Activated T-helper 2 cell treated with anti-CD3 and anti-CD28 coated beads, Interferon-gamma antibody, Interleukin-2, Interleukin-4, amounts not matched to agents 10 μg/mL and 5 μg/mL and 100 μg/mL, durations not matched to agents 14 hours and 24 hours and 36 hours (primary cell): Measurements from ENCODE around the gene LIN7B. TPM values are rescaled to one million over a fixed set of nuclear protein-coding genes. Genes with fewer than 3 reads are reported as not detected.

Experiments used
- DNase-seq: peaks from one replicate; pipeline ENCODE4 v3.0.0; 2021; ENCODE audit warnings: low spot score
- H3K27ac Mint-ChIP-seq: one replicate; pipeline ENCODE4 v1.8.0; 2021; ENCODE audit warnings: mixed read lengths
- H3K27me3 Mint-ChIP-seq: one replicate; pipeline ENCODE4 v1.8.0; 2021; ENCODE audit warnings: low read depth, mixed read lengths
- H3K36me3 Mint-ChIP-seq: one replicate; pipeline ENCODE4 v1.8.0; 2021; ENCODE audit warnings: low read depth, mixed read lengths
- H3K4me1 Mint-ChIP-seq: one replicate; pipeline ENCODE4 v1.8.0; 2021; ENCODE audit warnings: low read depth, mixed read lengths
- H3K4me3 Mint-ChIP-seq: one replicate; pipeline ENCODE4 v1.8.0; 2021; ENCODE audit warnings: low read depth, mild to moderate bottlenecking, moderate library complexity, mixed read lengths
- H3K9me3 Mint-ChIP-seq: one replicate; pipeline ENCODE4 v1.8.0; 2021; ENCODE audit warnings: mixed read lengths
- intact Hi-C: fragments of 100-400 bp; cut with micrococcal nuclease; formaldehyde crosslinking; loops from one replicate; pipeline ENCODE4 v1.15.1; 2023
- total RNA-seq: library from RNA; stranded (reverse); gene quantifications from 2 replicates; pipeline ENCODE4 v1.2.3, GENCODE V29; 2022

Gene LIN7B
- total RNA-seq, 1 donor from 2014 or later, result 7.7 TPM

- peaks cover 24% of the 10 kb centered on the region for H3K4me1 Mint-ChIP-seq
- intact Hi-C loops, result loop anchor here (5.0 to 10.0 kb wide), 4 partner anchors 36 to 153 kb away; partner anchors contain the start of genes GYS1, LIN7B and RUVBL2
- H3K27me3 Mint-ChIP-seq, result peaks cover 53% of the 10 kb centered on the region
- no peaks in the 10 kb centered on the region for H3K9me3 Mint-ChIP-seq
- DNase-seq, result no peak
- H3K36me3 Mint-ChIP-seq, result no peaks in the 10 kb centered on the region
- H3K4me3 Mint-ChIP-seq, result peak overlapping the region; percentile 71
- H3K27ac Mint-ChIP-seq, result no peak overlapping the region
Measured at GRCh38 chr19:49148044-49148682, 34.0 kb downstream of the LIN7B start.

- Mint-ChIP-seq H3K4me3 (peak overlapping the region; percentile 71), H3K36me3 (no peaks in the 10 kb centered on the region), H3K9me3 (no peaks in the 10 kb centered on the region), H3K27ac (no peak overlapping the region), H3K4me1 (peaks cover 22% of the 10 kb centered on the region), H3K27me3 (peaks cover 60% of the 10 kb centered on the region)
- intact Hi-C loops, result loop anchor here (5.0 to 10.0 kb wide), 4 partner anchors 37 to 154 kb away; partner anchors contain the start of genes GYS1, LIN7B and RUVBL2
- peak; percentile 79 for DNase-seq
Measured at GRCh38 chr19:49148784-49149651, 34.8 kb downstream of the LIN7B start.

GRCh38 chr19:49149652-49150105 is 35.5 kb downstream of the LIN7B start:
- H3K27ac Mint-ChIP-seq, result no peak overlapping the region
- H3K9me3 Mint-ChIP-seq, result no peaks in the 10 kb centered on the region
- H3K27me3 Mint-ChIP-seq, result peaks cover 66% of the 10 kb centered on the region
- H3K36me3 Mint-ChIP-seq, result no peaks in the 10 kb centered on the region
- H3K4me3 Mint-ChIP-seq, result peak overlapping the region; percentile 82
- peaks cover 22% of the 10 kb centered on the region for H3K4me1 Mint-ChIP-seq
- intact Hi-C loops, result loop anchor here (5.0 to 10.0 kb wide), 4 partner anchors 37 to 155 kb away; partner anchors contain the start of genes GYS1, LIN7B and RUVBL2
- no peak for DNase-seq

GRCh38 chr19:49150106-49150943 is 36.2 kb downstream of the LIN7B start:
- intact Hi-C loops, result no loop called here
- no peak overlapping the region for H3K27ac Mint-ChIP-seq
- H3K27me3 Mint-ChIP-seq, result peaks cover 69% of the 10 kb centered on the region
- peaks cover 21% of the 10 kb centered on the region for H3K4me1 Mint-ChIP-seq
- peak; percentile 49 for DNase-seq
- H3K9me3 Mint-ChIP-seq, result no peaks in the 10 kb centered on the region
- H3K4me3 Mint-ChIP-seq, result peak overlapping the region; percentile 82
- H3K36me3 Mint-ChIP-seq, result no peaks in the 10 kb centered on the region

GRCh38 chr19:49150944-49151243 is 36.7 kb downstream of the LIN7B start:
- intact Hi-C loops, result no loop called here
- peaks cover 16% of the 10 kb centered on the region for H3K4me1 Mint-ChIP-seq
- H3K27ac Mint-ChIP-seq, result no peak overlapping the region
- no peaks in the 10 kb centered on the region for H3K36me3 Mint-ChIP-seq
- H3K9me3 Mint-ChIP-seq, result no peaks in the 10 kb centered on the region
- DNase-seq, result no peak
- H3K4me3 Mint-ChIP-seq, result no peak overlapping the region
- peaks cover 75% of the 10 kb centered on the region for H3K27me3 Mint-ChIP-seq

- Mint-ChIP-seq H3K27me3 (peaks cover 76% of the 10 kb centered on the region), H3K4me1 (peaks cover 13% of the 10 kb centered on the region), H3K36me3 (no peaks in the 10 kb centered on the region), H3K27ac (no peak overlapping the region), H3K9me3 (no peaks in the 10 kb centered on the region), H3K4me3 (peak overlapping the region; percentile 50)
- peak; percentile 26 for DNase-seq
- intact Hi-C loops, result no loop called here
Measured at GRCh38 chr19:49151267-49152118, 37.3 kb downstream of the LIN7B start.

GRCh38 chr19:49152119-49152550 is 38.0 kb downstream of the LIN7B start:
- intact Hi-C loops, result no loop called here
- Mint-ChIP-seq H3K36me3 (no peaks in the 10 kb centered on the region), H3K27me3 (peaks cover 72% of the 10 kb centered on the region), H3K9me3 (no peaks in the 10 kb centered on the region), H3K4me1 (peaks cover 13% of the 10 kb centered on the region), H3K27ac (no peak overlapping the region), H3K4me3 (no peak overlapping the region)
- DNase-seq, result no peak

GRCh38 chr19:49153167-49153809 is 39.1 kb downstream of the LIN7B start:
- intact Hi-C loops, result no loop called here
- Mint-ChIP-seq H3K27me3 (peaks cover 70% of the 10 kb centered on the region), H3K36me3 (no peaks in the 10 kb centered on the region), H3K4me1 (peaks cover 14% of the 10 kb centered on the region), H3K9me3 (no peaks in the 10 kb centered on the region), H3K4me3 (peak overlapping the region; percentile 27), H3K27ac (no peak overlapping the region)
- no peak for DNase-seq

GRCh38 chr19:49154279-49154678 is 40.1 kb downstream of the LIN7B start:
- intact Hi-C loops, result no loop called here
- Mint-ChIP-seq H3K9me3 (no peaks in the 10 kb centered on the region), H3K27ac (no peak overlapping the region), H3K4me3 (no peak overlapping the region), H3K27me3 (peaks cover 68% of the 10 kb centered on the region), H3K4me1 (peaks cover 12% of the 10 kb centered on the region), H3K36me3 (no peaks in the 10 kb centered on the region)
- no peak for DNase-seq

GRCh38 chr19:49155005-49155819 is 41.0 kb downstream of the LIN7B start, which contains the start of gene HRC:
TSS of gene HRC (minus strand) at chr19:49155396. CDS start at chr19:49155237, 159 bp downstream.
- Mint-ChIP-seq H3K4me3 (no peak within 1 kb of the TSS), H3K27me3 (peaks cover 66% of the 10 kb centered on the region), H3K4me1 (peaks cover 8% of the 10 kb centered on the region), H3K9me3 (no peaks in the 10 kb centered on the region), H3K27ac (no peak within 1 kb of the TSS), H3K36me3 (no peaks in the 10 kb centered on the region)
- no peak for DNase-seq
- intact Hi-C loops, result no loop called here

GRCh38 chr19:49155820-49156346 is 41.7 kb downstream of the LIN7B start:
- peaks cover 70% of the 10 kb centered on the region for H3K27me3 Mint-ChIP-seq
- DNase-seq, result no peak
- intact Hi-C loops, result no loop called here
- H3K9me3 Mint-ChIP-seq, result no peaks in the 10 kb centered on the region
- H3K4me1 Mint-ChIP-seq, result peaks cover 6% of the 10 kb centered on the region
- H3K27ac Mint-ChIP-seq, result no peak overlapping the region
- H3K36me3 Mint-ChIP-seq, result no peaks in the 10 kb centered on the region
- H3K4me3 Mint-ChIP-seq, result no peak overlapping the region
